ENCODE results near the gene NFKB2. TPM values are rescaled to one million over a fixed set of nuclear protein-coding genes. Genes with fewer than 3 reads are reported as not detected.

Gene NFKB2
- total RNA-seq, 1 experiment from 2014 or later = 27.6 TPM

DNA sequence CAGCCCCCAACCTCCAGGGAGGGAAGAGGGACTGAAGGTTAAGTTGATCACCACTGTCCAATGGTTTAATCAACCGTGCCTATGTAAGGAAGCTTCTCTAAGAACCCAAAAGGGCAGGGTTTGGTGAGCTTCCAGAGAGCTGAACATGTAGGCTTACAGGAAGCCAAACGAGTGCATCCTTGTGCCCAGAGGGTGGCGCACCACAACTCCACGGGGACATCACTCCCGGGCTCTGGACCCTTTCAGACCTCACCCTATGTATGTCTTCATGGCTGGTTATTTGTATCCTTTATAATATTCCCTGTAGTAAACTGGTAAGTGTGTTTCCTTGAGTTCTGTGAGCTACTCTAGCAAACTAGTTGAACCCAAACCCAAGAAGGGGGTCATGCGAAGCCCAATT lies 11.5 kb upstream of the NFKB2 start:
- TF ChIP-seq ATF1 (CRISPR knock-in tag; IDR thresholded peaks at IDR 0.05) (no peak), TP53 (CRISPR knock-in tag; IDR thresholded peaks at IDR 0.05) (no peak), ZNF219 (CRISPR knock-in tag; IDR thresholded peaks at IDR 0.05; ENCODE audit: borderline replicate concordance) (no peak), IRF2 (CRISPR knock-in tag; IDR thresholded peaks at IDR 0.05; ENCODE audit: borderline replicate concordance, low read depth) (no peak), ETV6 (CRISPR knock-in tag; IDR thresholded peaks at IDR 0.05) (no peak), CBFB (CRISPR knock-in tag; IDR thresholded peaks at IDR 0.05; ENCODE audit: low read depth) (no peak)
- TF ChIP-seq, protein P1, sequence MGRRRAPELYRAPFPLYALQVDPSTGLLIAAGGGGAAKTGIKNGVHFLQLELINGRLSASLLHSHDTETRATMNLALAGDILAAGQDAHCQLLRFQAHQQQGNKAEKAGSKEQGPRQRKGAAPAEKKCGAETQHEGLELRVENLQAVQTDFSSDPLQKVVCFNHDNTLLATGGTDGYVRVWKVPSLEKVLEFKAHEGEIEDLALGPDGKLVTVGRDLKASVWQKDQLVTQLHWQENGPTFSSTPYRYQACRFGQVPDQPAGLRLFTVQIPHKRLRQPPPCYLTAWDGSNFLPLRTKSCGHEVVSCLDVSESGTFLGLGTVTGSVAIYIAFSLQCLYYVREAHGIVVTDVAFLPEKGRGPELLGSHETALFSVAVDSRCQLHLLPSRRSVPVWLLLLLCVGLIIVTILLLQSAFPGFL (CRISPR knock-in tag; IDR thresholded peaks at IDR 0.05; ENCODE audit: borderline replicate concordance) = no peak
- H3K9me3 Mint-ChIP-seq = no peaks in the 10 kb centered on the region
- peaks cover 4% of the 10 kb centered on the region; the same call in 1 of the 2 replicates for H3K36me3 Mint-ChIP-seq
- ATAC-seq (peak; percentile 93), DNase-seq (ENCODE audit: low spot score) (peak; percentile 72)
- POLR2A ChIA-PET = interaction anchor here (0.5 kb wide), 1 partner anchor 27 kb away, joined by 3 read pairs; no protein-coding TSS in a partner anchor
- H3K4me1 Mint-ChIP-seq = no peaks in the 10 kb centered on the region
- no peak overlapping the region for H3K27ac Mint-ChIP-seq
- H3K4me3 Mint-ChIP-seq = no peak overlapping the region
- H3K27me3 Mint-ChIP-seq (ENCODE audit: low read depth) = no peaks in the 10 kb centered on the region; the same call in 1 of the 2 replicates
- CTCF ChIA-PET = interaction anchor here (0.5 to 4.7 kb wide), 55 partner anchors 9 to 548 kb away, joined by 3 to 79 read pairs (median 5); partner anchors contain the start of genes ACTR1A, C10orf95, CUEDC2 and ELOVL3

DNA sequence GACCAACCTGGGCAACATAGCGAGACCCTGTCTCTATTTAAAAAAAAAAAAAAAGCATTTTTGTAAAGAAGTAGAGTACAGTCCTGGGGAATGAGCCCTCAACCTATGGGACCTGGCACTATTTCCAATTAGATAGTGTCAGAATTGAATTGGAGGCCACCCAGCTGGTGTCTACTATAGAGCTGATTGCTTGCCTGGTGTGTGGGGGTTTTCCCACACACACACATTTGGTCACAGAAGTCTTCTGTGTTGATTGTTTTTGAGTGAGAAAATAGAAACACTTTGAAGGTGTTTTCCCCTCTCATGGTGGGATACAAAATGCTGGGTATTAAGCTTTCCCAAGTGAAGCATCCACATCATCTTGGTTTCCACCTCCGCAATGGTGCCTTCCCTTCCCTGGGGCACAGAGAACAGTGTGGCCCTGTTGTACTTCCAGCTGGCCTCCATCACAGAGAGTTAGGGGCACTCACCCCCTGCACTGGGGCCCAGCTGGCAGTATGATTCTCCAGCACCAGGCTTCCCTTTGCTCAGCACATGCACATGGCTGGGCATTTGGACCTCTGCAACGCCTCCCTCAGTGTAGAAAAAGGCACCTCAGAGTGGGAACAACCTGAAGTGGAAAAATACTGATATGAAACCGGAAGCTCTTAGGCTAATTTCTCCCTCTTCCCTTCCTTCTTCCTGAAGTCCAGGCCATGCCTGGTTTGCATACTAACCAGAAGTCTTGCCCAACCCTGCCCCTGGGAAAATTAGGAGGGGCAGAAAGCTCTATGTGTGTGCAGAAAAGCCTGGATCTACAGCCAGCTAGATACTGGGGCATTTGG lies 10.7 kb upstream of the NFKB2 start:
- ATAC-seq = no peak
- POLR2A ChIA-PET = interaction anchor here (0.5 kb wide), 1 partner anchor 27 kb away, joined by 3 read pairs; no protein-coding TSS in a partner anchor

DNA sequence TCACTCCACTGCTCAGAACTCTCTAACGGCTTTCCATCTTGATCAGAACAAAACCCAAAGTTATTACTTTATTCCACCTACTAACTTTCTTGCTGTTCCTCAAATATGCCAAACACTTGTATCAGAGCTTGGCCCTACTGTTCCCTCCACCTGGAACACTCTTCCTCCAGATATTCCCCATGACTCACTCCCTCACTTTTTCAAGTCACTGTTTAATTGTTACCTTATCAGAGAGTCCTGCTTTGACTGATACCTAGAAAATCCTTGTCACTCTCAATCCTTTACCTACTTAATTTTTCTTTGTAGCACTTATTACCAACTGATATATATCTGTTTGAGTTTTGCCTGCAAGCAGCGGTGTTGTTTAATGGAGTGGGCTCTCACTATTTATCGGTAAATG lies 5.6 kb upstream of the NFKB2 start:
- DNase-seq (ENCODE audit: low spot score) (no peak), ATAC-seq (no peak)
- TF ChIP-seq ZNF138 (CRISPR knock-in tag; conservative IDR thresholded peaks at IDR 0.05) = no peak
- H3K27me3 Mint-ChIP-seq (ENCODE audit: low read depth) = peaks cover 33% of the 10 kb centered on the region
- CTCF ChIA-PET = interaction anchor here (0.6 to 4.4 kb wide), 4 partner anchors 9 to 220 kb away, joined by 3 to 29 read pairs (median 8); no protein-coding TSS in a partner anchor
- POLR2A ChIA-PET = interaction anchor here (0.9 kb wide), 1 partner anchor 9 kb away, joined by 3 read pairs; no protein-coding TSS in a partner anchor
- peaks cover 12% of the 10 kb centered on the region for H3K4me1 Mint-ChIP-seq
- no peak overlapping the region for H3K27ac Mint-ChIP-seq
- no peaks in the 10 kb centered on the region for H3K36me3 Mint-ChIP-seq
- no peaks in the 10 kb centered on the region for H3K9me3 Mint-ChIP-seq
- H3K4me3 Mint-ChIP-seq = no peak overlapping the region

More for the DNA sequence above, 10.7 kb upstream of the NFKB2 start:
- DNase-seq (ENCODE audit: low spot score) = no peak
- H3K4me3 Mint-ChIP-seq = no peak overlapping the region
- H3K27ac Mint-ChIP-seq = no peak overlapping the region
- no peaks in the 10 kb centered on the region for H3K4me1 Mint-ChIP-seq
- H3K36me3 Mint-ChIP-seq = peaks cover 2% of the 10 kb centered on the region; the same call in 1 of the 2 replicates
- H3K27me3 Mint-ChIP-seq (ENCODE audit: low read depth) = no peaks in the 10 kb centered on the region; the same call in 1 of the 2 replicates
- no peak for TF ChIP-seq ZNF219 (CRISPR knock-in tag; IDR thresholded peaks at IDR 0.05; ENCODE audit: borderline replicate concordance)
- TF ChIP-seq, protein P2, sequence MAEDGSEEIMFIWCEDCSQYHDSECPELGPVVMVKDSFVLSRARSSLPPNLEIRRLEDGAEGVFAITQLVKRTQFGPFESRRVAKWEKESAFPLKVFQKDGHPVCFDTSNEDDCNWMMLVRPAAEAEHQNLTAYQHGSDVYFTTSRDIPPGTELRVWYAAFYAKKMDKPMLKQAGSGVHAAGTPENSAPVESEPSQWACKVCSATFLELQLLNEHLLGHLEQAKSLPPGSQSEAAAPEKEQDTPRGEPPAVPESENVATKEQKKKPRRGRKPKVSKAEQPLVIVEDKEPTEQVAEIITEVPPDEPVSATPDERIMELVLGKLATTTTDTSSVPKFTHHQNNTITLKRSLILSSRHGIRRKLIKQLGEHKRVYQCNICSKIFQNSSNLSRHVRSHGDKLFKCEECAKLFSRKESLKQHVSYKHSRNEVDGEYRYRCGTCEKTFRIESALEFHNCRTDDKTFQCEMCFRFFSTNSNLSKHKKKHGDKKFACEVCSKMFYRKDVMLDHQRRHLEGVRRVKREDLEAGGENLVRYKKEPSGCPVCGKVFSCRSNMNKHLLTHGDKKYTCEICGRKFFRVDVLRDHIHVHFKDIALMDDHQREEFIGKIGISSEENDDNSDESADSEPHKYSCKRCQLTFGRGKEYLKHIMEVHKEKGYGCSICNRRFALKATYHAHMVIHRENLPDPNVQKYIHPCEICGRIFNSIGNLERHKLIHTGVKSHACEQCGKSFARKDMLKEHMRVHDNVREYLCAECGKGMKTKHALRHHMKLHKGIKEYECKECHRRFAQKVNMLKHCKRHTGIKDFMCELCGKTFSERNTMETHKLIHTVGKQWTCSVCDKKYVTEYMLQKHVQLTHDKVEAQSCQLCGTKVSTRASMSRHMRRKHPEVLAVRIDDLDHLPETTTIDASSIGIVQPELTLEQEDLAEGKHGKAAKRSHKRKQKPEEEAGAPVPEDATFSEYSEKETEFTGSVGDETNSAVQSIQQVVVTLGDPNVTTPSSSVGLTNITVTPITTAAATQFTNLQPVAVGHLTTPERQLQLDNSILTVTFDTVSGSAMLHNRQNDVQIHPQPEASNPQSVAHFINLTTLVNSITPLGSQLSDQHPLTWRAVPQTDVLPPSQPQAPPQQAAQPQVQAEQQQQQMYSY (CRISPR knock-in tag; IDR thresholded peaks at IDR 0.05) = 0 out of 2 replicates have a peak, but pooled peaks have one; percentile 31
- TF ChIP-seq, protein P3, sequence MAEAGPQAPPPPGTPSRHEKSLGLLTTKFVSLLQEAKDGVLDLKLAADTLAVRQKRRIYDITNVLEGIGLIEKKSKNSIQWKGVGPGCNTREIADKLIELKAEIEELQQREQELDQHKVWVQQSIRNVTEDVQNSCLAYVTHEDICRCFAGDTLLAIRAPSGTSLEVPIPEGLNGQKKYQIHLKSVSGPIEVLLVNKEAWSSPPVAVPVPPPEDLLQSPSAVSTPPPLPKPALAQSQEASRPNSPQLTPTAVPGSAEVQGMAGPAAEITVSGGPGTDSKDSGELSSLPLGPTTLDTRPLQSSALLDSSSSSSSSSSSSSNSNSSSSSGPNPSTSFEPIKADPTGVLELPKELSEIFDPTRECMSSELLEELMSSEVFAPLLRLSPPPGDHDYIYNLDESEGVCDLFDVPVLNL (CRISPR knock-in tag; IDR thresholded peaks at IDR 0.05; ENCODE audit: borderline replicate concordance, low read depth) = no peak
- no peaks in the 10 kb centered on the region for H3K9me3 Mint-ChIP-seq
- CTCF ChIA-PET = interaction anchor here (0.7 to 4.7 kb wide), 39 partner anchors 10 to 219 kb away, joined by 3 to 79 read pairs (median 7); partner anchors contain the start of genes ACTR1A, C10orf95, CUEDC2 and ELOVL3

Data from WTC11 (cell line).